OCI-LY7 (cell line): ENCODE measurements around the gene KDM5C.

Experiments used
- CTCF ChIP-seq: fragments of 200-600 bp; sonication (generic); conservative IDR thresholded peaks from 2 replicates; pipeline ENCODE4 v1.5.1; 2014; ENCODE audit warnings: mild to moderate bottlenecking, antibody characterized with exemption, low read length, moderate library complexity, mixed read lengths
- EZH2phosphoT487 ChIP-seq: fragments of 200-600 bp; sonication (generic); IDR thresholded peaks from 2 replicates; pipeline ENCODE4 v1.6.1; 2018; ENCODE audit warnings: low read depth, borderline replicate concordance, mild to moderate bottlenecking, mixed run types, antibody characterized with exemption, low read length, moderate library complexity, mixed read lengths

GRCh38 chrX:53250556-53250955 is 25.5 kb upstream of the KDM5C start:
- TF ChIP-seq CTCF (no peak), EZH2phosphoT487 (no peak)
